BE2C (cell line): ENCODE results near the gene IRX1.

Source experiments
- DNase-seq: peaks from one replicate; pipeline ENCODE4 v3.0.0-alpha.2; 2020
- H3K27me3 ChIP-seq: fragments of 250-450 bp; sonication (Bioruptor Pico); 2 replicates; pipeline ENCODE4 v1.5.1; 2020; ENCODE audit warnings: mild to moderate bottlenecking
- H3K36me3 ChIP-seq: fragments of 250-450 bp; sonication (Bioruptor Pico); 2 replicates; pipeline ENCODE4 v1.5.1; 2020; ENCODE audit warnings: mild to moderate bottlenecking
- H3K4me1 ChIP-seq: fragments of 250-450 bp; sonication (Bioruptor Pico); 2 replicates; pipeline ENCODE4 v1.5.1; 2020
- H3K4me3 ChIP-seq: 2 replicates; pipeline ENCODE4 v1.5.1; 2011; ENCODE audit warnings: low read depth, low read length
- H3K9me3 ChIP-seq: fragments of 250-450 bp; sonication (Bioruptor Pico); 2 replicates; pipeline ENCODE4 v1.5.1; 2020
- CTCF ChIP-seq: IDR thresholded peaks from 2 replicates; pipeline ENCODE4 v1.5.1; 2012; ENCODE audit warnings: mild to moderate bottlenecking, low read depth, low read length

IRX1 gene

GRCh38 chr5:3625626-3626025, 30.0 kb downstream of the IRX1 start:
- TF ChIP-seq CTCF = no peak
- Histone ChIP-seq H3K27me3 (no peaks in the 10 kb centered on the region), H3K36me3 (no peaks in the 10 kb centered on the region), H3K9me3 (no peaks in the 10 kb centered on the region; the same call in 1 of the 2 replicates), H3K4me3 (no peak overlapping the region), H3K4me1 (no peaks in the 10 kb centered on the region)
- no peak for DNase-seq

- Histone ChIP-seq H3K27me3 (no peaks in the 10 kb centered on the region), H3K9me3 (no peaks in the 10 kb centered on the region; the same call in 1 of the 2 replicates), H3K4me3 (no peak overlapping the region), H3K4me1 (no peaks in the 10 kb centered on the region), H3K36me3 (no peaks in the 10 kb centered on the region)
- DNase-seq = no peak
- TF ChIP-seq CTCF = no peak
These were observed 38.4 kb downstream of the IRX1 start for GRCh38 chr5:3634061-3634460.

- Histone ChIP-seq H3K4me3 (no peak overlapping the region), H3K4me1 (no peaks in the 10 kb centered on the region), H3K9me3 (no peaks in the 10 kb centered on the region; the same call in 1 of the 2 replicates), H3K27me3 (no peaks in the 10 kb centered on the region), H3K36me3 (no peaks in the 10 kb centered on the region)
- no peak for DNase-seq
- TF ChIP-seq CTCF = no peak
These were observed 43.5 kb downstream of the IRX1 start for GRCh38 chr5:3639175-3639574.

- Histone ChIP-seq H3K4me1 (no peaks in the 10 kb centered on the region), H3K36me3 (no peaks in the 10 kb centered on the region), H3K9me3 (no peaks in the 10 kb centered on the region), H3K27me3 (no peaks in the 10 kb centered on the region), H3K4me3 (no peak overlapping the region)
- DNase-seq = no peak
- TF ChIP-seq CTCF = no peak
These were observed 46.6 kb downstream of the IRX1 start for GRCh38 chr5:3642231-3642630.

GRCh38 chr5:3650320-3650719, 54.7 kb downstream of the IRX1 start:
- DNase-seq = no peak
- H3K4me1 ChIP-seq = no peaks in the 10 kb centered on the region
- H3K36me3 ChIP-seq = no peaks in the 10 kb centered on the region
- no peak overlapping the region for H3K4me3 ChIP-seq
- H3K27me3 ChIP-seq = no peaks in the 10 kb centered on the region
- no peak for TF ChIP-seq CTCF
- H3K9me3 ChIP-seq = no peaks in the 10 kb centered on the region

GRCh38 chr5:3650868-3651267, 55.2 kb downstream of the IRX1 start:
- TF ChIP-seq CTCF = no peak
- Histone ChIP-seq H3K36me3 (no peaks in the 10 kb centered on the region), H3K27me3 (no peaks in the 10 kb centered on the region), H3K4me1 (no peaks in the 10 kb centered on the region), H3K9me3 (no peaks in the 10 kb centered on the region), H3K4me3 (no peak overlapping the region)
- no peak for DNase-seq
